GM21717 (cell line): ENCODE data around the gene RBM19.
"Not testable (repeated sequence)": the region's sequence is repeated elsewhere in the genome, so short reads cannot be mapped to it uniquely, and the experiment has no call there.

Experiments
- ATAC-seq: cut with Tn5 transposase; IDR thresholded peaks from one replicate; pipeline ENCODE4 v1.9.1; 2021; ENCODE audit warnings: mild to moderate bottlenecking, moderate library complexity; ENCODE audit not compliant: unreplicated experiment

The RBM19 gene

DNA sequence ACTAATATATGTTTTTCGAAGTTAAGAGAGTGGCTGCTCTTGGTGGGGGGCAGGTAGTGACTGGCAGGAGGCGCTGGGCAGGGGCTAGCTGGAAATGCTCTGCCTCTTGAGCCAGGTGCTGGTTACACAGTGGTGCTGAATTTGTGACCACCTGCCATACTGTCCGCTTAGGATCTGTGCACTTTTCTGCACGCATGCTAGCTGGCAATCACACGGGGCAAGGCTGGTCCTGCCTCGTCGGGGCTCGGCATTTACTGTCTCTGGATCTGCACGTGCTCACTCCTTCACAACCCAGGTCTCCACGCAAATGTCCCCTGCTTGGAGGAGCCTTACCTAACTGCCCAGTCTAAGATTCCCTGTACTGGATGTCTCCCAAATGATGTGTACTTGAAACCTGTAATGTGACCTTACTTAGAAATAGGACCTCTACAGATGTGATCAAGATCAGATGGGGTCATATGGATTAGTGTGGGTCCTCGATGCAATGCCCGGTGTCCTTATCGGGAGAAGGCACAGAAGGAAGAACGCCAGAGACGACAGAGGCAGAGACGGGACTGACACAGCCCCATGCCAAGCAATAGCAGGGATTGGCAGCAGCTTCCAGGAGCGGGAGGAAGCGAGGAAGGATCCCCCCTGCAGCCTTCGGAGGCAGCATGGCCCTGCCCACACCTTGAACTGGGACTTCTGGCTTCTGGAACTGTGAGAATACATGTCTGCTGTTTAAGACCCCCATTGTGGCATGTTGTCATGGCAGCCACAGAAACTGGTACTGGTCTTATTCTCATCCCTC lies 59.5 kb downstream of the RBM19 start:
- no peak for ATAC-seq

DNA sequence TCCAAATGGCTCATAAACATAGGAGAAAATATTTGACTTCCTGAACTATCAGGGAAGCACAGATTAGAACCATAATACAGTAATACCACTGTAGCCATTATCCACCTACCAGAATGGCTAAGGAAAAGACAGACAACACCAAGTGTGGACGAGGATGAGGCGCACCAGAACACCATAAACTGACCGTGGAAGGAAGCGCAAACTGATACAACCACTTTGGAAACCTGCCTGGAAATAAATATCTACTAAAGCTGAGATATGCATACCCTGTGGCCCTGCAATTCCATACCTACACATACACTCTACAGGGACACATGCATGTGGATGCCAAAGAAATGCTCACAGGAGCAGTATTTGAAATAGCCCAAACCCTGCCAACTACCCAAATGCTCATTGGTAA lies 60.3 kb downstream of the RBM19 start:
- no peak for ATAC-seq

DNA sequence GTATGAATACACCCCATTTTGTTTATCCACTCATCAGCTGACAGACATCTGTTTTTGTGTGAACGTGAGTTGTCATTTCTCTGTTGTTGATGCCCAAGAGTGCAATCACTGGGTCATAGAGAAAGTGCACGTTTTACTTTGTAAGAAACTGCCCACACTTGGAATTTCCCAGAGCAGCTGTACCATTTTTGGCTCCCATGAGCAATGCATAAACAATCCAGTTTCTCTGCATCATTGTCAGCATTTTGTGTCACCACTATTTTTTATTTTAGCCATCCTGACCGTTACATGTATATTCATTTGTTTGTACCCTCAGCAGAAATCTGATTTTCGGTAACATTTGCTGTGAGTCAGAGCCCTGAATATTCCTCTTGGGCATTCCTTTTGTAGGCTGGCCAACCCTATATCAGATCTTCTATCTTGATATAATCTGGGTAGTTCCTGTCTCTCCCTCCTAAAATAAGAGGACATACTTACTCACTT lies 62.7 kb downstream of the RBM19 start:
- no peak for ATAC-seq

DNA sequence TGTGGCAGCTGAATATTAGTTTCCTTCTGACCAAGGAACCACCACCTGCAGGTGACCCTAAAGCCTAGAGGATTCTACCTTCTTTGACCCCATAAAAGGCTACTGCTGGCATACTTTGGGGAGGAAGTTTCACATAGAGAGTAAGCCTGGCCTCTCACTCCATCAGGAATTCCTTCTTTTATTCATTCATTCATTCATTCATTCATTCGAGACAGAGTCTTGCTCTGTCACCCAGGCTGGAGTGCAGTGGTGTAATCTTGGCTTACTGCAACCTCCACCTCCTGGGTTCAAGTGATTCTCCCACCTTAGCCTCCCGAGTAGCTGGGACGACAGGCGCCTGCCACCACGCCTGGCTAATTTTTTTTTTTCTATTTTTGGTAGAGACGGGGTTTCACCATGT lies 64.8 kb downstream of the RBM19 start:
- ATAC-seq = not testable (repeated sequence)

DNA sequence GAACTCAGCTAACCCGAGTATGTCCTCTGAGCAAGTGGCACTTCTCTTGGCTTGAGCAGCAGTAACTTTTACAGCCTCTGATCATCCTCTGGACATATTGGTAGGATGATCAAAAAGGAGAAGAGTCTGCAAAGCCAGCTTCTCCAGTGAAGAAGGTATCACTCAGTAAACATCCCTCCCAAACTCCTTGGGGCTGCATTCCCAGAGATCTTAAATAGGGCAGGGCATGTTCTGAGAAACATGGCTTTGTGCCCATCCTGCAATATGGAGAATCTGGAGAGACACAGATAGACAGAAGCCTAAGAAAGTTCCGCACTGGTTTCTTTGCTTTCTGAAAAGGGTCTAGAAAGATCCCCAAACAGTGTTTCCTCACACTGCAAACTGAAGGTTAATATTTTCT lies 65.4 kb downstream of the RBM19 start:
- ATAC-seq = no peak

DNA sequence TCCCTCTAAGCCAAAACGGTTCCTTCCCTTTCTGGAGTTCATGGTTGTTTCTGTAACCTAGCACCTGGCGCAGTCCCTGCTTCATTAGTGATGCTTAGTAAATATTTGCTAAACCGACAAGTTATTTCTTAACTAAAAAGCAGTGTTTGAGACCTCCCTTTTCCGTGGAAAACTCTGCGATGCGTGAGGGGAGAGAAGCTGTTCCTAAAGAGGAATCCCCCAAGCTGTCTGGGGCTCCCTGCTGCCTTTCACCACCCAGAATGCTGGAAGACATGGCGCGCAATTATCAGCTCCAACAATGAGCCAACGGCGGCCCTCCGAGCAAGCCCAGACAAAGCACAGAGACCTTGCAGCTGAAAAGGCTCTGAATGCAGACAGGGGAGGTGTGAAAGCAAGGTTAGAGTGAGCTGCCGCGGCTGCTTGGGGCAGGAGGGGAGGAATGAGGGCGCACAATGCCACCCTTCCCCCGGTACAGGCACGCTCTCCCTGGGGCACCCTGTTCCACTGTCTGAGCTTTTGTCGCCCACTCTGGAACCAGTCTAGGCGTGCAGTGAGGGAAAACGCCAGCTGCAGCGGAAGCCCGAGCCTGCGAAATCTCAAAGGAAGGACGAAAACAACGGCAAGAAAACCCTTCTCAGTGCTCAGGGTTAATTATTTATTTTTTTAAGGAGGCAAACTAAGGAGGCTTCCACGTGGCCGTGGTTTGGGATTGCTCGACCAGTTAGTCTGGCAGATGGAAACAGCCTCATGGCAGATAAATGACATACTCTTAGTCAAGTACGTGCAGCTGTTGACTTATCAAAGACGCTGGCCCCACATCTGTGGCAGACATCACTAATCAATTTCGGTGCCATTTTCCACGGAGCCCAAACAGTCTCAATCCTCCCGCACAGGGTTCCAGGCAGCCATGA lies 66.3 kb downstream of the RBM19 start:
- ATAC-seq = no peak

DNA sequence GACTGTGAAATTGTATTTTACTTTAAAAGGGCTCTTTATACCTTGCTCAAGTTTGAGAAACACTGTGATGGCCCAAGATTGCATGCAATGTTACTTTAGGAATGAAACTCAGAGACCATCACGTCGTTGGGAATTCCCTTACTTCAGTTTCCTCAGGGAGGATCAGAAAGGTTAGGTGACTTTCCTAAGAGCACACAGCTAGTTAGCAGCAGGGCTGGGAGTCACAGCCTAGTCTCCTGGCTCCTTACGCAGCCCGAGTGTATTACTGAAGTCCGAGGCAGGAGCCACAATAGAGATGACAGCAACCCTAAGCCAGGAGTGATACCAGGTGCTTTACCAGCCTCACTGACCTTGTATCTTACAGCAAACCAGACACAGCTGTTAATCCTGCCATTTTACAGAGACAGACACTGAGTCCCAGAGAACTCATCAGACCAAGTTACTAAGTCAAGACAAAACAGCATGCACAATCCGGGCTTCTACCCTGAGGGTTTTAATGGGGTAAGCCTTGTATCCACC lies 67.0 kb downstream of the RBM19 start:
- ATAC-seq = no peak

DNA sequence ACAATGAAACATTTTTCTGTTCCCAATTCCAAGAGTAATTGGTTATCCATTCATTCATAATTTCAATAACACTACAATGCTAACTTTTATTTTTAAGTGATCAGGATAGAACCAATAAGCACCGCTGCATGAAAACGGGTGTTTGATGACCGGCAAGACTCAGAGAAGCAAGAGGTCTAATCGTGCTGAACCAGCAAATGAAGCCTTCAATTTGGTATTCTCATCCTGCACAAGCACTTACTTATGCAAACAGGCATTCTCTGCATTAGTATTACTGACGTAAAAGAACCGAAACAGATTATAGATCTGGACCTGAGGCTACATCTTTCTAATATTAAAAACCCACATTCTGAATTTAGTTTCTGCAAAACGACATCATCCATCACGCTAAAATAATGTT lies 67.7 kb downstream of the RBM19 start:
- ATAC-seq = no peak

DNA sequence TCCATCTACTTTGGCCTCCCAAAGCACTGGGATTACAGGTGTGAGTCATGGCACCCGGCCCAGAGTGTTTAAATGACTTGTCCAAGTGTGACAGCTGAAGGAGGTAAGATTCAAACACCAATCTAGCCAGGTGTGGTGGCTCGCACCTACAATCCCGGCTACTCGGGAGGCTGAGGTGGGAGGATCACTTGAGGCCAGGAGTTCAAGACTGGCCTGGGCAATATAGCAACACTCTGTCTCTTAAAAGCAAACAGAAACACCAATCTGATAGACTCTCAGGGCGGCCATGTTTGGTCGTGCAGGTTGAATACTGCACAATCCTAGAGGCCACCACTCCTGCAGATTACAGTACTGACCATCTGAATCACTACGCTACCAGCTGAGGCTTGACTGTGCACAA lies 68.7 kb downstream of the RBM19 start:
- ATAC-seq = no peak

DNA sequence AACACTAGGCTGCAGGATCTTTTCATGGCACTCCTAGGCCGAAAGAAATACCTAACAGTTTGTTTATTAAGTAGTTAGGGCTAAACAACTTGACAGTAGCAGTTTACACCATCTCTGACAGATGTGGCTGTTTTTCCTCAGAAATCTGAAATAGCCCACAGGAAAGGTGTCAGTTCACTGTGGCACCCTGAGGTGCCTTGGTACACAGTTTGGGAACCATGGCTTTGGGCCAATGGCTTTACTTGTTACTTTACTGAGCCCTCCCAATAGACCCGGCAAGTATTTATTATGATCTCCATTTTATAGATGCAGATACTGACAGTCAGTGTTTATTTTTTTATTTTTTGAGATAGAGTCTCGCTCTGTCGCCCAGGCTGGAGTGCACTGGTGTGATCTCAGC lies 69.3 kb downstream of the RBM19 start:
- no peak for ATAC-seq

DNA sequence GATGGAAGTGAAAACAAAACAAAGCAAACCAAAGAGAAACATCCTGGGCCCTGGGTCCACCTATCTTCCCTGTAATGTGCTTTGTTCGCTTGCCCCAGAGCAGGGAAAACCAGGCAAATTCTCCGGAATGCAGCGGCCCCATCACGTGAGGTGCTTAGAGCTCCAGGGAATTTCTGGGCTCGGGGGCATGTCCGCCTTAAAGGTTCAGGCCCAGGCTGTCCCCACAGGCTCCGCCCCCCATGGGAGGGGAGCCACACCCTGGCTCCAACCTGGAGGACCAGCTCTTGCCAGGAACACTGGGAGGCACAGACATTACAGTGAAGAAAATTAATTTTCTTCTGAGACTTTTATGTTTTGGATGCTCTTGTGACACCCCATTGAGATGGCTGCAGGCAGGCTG lies 69.9 kb downstream of the RBM19 start:
- no peak for ATAC-seq

DNA sequence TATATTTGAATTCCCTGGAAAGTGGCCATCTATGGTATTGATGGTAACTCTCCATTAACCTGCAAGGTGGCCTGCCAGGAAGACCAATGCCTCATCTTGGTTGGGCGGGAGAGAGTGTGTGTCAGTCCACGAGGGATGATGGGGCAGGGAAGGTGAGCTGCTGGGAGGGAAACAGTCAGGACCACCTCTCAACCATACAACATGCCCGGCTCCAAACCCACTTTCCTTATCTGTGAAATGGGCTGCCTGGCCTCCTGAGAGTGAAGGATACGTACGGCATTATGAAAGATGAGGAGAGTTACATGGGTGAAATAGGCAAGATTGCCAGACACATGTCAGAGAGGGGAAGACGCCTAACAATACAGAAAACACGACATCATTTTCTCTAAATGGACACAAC lies 70.9 kb downstream of the RBM19 start:
- no peak for ATAC-seq

DNA sequence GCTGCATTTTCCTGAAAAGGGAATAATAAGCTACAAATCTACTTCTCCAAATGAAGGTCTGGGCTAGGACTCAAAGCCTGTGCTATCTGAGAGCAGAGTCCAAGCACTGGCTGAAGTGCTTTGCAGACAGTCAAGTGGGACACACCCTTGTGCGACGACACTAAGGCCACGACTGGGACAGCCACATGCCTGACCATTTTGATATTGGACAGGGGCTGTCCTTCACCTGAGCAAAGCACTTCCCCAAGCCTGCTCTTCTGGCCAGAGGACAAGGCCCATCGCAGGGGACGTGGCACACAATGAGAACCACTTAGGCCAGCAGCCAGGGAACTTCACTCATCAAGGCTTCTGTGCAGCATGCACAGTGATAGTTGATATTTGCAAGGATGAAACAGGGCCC lies 71.4 kb downstream of the RBM19 start:
- ATAC-seq = no peak

DNA sequence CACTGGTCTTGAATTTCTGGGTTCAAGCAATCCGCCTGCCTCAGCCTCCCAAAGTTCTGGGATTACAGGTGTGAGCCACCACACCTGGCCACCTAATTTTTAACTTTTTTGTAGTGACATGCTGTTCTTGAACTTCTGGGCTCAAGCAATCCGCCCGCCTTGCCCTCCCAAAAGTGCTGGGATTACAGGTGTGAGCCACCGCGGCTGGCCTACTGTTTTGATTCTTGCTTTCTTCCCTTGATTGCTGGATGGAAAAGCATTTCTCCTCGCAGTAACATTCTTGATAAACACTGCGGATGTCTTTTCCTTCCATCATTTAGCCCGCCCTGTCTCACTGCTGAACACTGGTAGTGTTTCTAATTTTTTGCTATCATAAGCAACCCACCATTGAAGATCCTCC lies 72.9 kb downstream of the RBM19 start:
- ATAC-seq = no peak

DNA sequence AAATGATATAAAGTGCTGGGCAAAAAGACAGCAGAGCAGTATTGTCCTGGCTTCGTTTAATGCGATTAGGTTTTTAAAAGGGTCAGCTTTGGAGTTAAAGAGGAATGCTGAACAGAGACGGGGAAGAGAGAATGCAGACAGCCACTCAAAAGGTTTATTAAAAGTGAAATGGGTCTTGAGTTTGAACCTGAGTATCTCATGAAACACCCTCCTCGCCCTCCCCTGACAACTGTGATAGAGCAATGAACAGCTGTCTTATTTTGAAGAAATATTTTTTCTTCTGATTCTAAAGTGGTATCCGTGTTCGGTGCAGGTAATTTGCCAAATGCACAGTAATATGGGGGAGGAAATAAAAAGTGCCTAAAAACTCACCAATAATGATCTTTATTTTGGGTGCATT lies 73.6 kb downstream of the RBM19 start:
- ATAC-seq = no peak

DNA sequence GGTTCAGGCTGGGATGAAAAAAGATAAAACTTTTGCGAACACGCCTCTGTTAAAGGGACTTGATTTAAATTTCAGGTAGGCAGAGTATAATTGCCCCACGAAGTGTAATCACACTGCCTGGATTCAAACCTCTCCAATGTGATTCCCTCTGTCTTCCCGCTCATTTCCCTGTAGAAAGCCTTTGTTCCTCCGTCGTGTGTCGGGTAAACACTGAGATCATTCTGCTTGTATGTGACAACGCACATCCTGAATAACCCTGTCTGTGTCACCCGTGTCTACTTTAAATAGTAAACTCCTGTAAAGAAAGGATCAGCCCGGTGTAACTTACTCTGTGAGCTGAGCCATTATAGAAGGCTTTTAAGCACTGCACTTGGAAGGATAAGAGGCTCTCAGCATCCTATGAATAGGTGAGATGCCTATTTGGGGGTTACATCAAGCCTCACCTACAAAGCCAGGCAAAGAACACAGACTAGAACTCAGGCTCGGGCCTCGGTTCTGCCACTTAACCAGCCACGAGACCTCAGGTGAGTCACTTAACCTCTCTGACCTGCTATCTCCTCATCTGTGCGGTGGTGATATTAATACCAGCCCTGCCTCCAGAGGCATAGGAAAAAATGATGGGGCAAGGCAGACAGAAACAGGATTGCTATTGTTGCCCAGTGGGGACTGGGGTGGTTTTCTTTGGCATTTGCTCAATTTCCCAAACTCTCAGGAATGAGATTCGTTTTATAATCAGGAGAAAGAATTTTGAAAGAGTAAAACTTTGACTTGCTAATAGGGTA lies 74.2 kb downstream of the RBM19 start:
- ATAC-seq = no peak

DNA sequence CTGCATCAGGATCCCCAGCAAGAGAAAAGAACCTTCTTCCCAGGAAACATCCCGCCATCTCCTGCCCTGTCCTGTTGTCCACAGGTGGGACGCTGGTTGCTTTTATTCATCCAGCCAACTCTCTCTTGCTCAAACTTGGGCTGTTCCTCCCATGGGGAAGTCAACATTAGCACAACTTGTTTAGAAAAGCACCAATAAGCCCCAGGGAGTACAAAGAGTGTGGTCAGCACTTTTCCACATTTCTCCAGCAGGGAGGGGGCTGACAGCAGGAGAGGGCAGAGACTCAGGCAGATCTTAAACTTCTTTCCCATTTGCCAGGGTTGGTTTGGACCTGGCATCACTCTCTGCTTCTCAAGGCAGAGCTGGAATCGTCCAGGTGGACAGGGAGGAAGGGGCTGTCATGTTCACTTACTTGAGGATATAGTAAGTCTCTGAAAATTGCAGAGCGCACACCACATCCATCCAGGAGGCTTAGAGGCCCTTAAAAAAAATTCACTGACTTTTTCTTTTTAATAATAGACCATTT lies 74.9 kb downstream of the RBM19 start:
- no peak for ATAC-seq

DNA sequence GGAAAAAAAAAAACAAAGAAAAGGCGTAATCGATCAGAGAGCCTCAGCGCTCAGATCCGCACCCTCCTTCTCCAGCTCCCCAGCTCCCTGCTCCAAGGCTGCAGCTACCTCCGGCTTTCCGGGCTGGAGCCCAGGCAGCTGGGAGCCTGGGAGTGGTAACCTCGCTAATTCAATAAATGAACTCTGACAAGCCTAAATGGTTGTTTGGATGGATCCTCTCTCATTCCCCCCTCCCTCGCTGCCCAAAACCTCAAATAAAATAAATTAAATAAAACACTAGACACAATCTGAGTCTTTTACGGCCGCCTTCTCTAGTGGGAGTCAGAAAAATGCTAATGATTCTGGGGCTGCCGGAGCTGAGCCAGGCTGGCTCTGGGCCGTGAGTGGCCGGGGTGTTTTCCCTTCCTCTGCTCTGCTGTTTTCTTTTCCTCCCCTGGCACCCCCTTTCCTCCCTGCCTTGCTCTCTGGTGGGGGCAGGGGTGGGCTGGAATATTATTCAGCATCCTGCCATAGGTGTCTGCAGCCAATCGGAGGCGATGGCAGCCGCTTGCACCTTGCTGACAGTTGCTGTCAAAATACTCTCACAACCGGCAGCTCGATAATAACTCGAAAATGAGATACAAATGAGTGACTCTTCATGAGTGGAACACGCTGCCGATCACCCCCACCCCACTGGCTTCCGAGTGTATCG lies 76.1 kb downstream of the RBM19 start:
- ATAC-seq = no peak

DNA sequence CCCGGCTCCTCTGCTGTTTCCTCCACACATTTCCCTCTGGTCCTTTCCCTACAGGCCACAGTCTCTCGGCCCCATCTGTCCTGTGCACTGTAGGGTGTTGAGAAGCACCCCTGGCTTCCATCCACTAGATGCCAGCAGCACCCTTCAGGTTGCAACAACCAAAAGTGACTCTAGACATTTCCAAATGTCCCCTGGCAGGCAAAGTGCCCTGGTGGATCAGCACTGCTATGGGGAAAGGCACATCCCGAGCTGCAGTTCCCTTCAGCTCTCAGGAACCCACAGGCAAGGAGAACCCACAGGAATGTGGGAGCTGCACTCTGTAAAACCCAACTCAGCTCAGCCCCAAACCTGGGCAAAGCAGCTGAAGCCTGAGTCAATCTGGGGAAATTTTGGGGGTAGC lies 77.0 kb downstream of the RBM19 start:
- no peak for ATAC-seq

DNA sequence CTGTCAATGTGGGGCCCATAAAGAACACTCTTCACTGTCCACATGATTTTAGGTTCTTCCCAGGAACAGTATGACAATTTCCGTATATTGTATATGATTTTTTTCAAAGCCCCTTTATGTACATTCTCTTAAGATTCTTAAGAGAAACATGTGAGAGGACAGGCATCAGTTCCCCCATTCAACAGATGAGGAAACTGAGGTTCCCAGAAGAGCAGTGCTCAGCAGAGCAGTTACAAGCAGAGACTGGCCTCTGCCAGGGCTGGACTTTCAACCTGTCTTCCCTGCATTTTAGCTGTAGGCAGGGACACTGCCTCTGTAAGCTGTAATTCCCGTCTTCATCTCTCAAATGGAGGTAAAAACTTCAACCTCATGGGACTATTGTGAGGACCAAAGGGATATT lies 77.7 kb downstream of the RBM19 start:
- ATAC-seq = no peak
